Tongue (tissue), 2 donors: ENCODE results near the gene PLS1. TPM values are rescaled to one million over a fixed set of nuclear protein-coding genes. Genes with fewer than 3 reads are reported as not detected.

Source experiments
- small RNA-seq: library from RNA; depleted of rRNA; stranded (forward); fragments of <200 nt; gene quantifications from one replicate; pipeline ENCODE3, GENCODE V24; 2014; ENCODE audit warnings: low replicate concordance
- total RNA-seq: library from RNA; depleted of rRNA; stranded (reverse); fragments of >200 nt; gene quantifications from one replicate; pipeline ENCODE4 v1.2.3, GENCODE V29; 2014

Gene PLS1
- total RNA-seq, 1 donor from 2014 or later = 1.4 TPM

Small RNA genes lying within 50 kb of the gene (small RNA-seq; reads per million reads assigned to genes)
- 0.06 reads per million for gene RNA5SP143

Other genes with a start within 250 kb of the PLS1 start
- gene XRN1, start 148.4 kb upstream of the PLS1 start, total RNA-seq = 58.0 TPM
- 28.8 TPM for gene ATR, start 17.7 kb upstream of the PLS1 start, total RNA-seq
- gene TRPC1, start 127.6 kb downstream of the PLS1 start, total RNA-seq = 28.9 TPM